Measurements from ENCODE around the gene ARSB. TPM values are rescaled to one million over a fixed set of nuclear protein-coding genes. Genes with fewer than 3 reads are reported as not detected.

ARSB gene
- total and polyA plus RNA-seq, 9 of the 15 experiments (the other 6 are each of a cell fraction or from before 2014, with no cell fraction given): 0.52 to 4.6 (median 2.4) TPM

DNA sequence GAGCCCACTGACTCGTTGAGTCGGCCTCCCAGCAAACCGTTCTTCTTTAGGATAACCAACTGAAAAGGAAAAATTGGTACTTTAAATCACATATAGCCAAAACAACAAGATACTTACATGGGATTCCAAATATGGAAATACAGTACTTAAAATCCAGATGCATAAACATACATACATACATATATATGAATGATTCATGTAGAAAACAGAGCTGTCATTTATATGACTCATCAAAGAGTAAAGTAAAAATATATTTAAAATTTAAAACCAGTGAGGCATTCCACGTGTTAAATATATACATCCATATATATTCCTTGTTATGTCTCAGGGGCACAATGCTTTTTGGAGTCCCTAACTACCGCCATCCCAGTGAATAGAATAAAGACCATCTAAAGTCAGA lies 47.7 kb upstream of the ARSB start:
- Histone ChIP-seq H3K9me1 (ENCODE audit: control insufficient read depth, insufficient read depth, low read length) (no peaks in the 10 kb centered on the region), H3K79me2 (ENCODE audit: control insufficient read depth, insufficient read depth, low read length) (no peaks in the 10 kb centered on the region), H2AFZ (ENCODE audit: low read depth, low read length) (no peak overlapping the region), H3K9me3 (replicated peaks; ENCODE audit: control insufficient read depth, insufficient read depth, low read depth, low read length) (no peaks in the 10 kb centered on the region), H3K9ac (ENCODE audit: insufficient read depth in 1 of 2, low read depth in 2 of 2, low read length in 2 of 2) (no peak overlapping the region), H3K4me3 (no peak overlapping the region), H3K36me3 (ENCODE audit: control insufficient read depth, insufficient read depth, low read length) (no peaks in the 10 kb centered on the region), H3K4me2 (ENCODE audit: insufficient read depth, low read length) (no peak overlapping the region), H4K20me1 (replicated peaks; ENCODE audit: control insufficient read depth, insufficient read depth, low read length) (no peaks in the 10 kb centered on the region), H3K27me3 (ENCODE audit: control insufficient read depth in 2 of 2, insufficient read depth in 2 of 2, low read length in 2 of 2) (peaks cover 15 to 20% of the 10 kb centered on the region in 2 experiments; a peak in 4 of 5 replicates), H3K27ac (ENCODE audit: extremely low read depth, low read depth, low read length) (no peak overlapping the region), H3K4me1 (replicated peaks in 1 of 2; ENCODE audit: control insufficient read depth in 2 of 2, insufficient read depth in 2 of 2, low read length in 2 of 2) (no peaks in the 10 kb centered on the region)
- intact Hi-C loops (cut with micrococcal nuclease): no loop called here
- in situ Hi-C loops (cut with MboI): loop anchor here (25.0 kb wide), 1 partner anchor 830 kb away; no protein-coding TSS in a partner anchor
- FAIRE-seq (no peak), ATAC-seq (no peak), DNase-seq (ENCODE audit: extremely low read depth in 1 of 4, low spot score in 3 of 4) (no peak)
- WGBS (ENCODE audit: insufficient coverage, low coverage, missing lambda C conversion rate): 5% methylated on average over 5 of the region's 5 CpGs
- TF ChIP-seq, protein P1, sequence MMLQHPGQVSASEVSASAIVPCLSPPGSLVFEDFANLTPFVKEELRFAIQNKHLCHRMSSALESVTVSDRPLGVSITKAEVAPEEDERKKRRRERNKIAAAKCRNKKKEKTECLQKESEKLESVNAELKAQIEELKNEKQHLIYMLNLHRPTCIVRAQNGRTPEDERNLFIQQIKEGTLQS (IDR thresholded peaks at IDR 0.05): 0 out of 2 replicates have a peak, but pooled peaks have one; percentile 14
- TF ChIP-seq, protein P1 (CRISPR knock-in tag; conservative IDR thresholded peaks at IDR 0.05): no peak
- no peak for TF ChIP-seq NR2C1 (IDR thresholded peaks at IDR 0.05)
- TF ChIP-seq NR2C1 (tag; IDR thresholded peaks at IDR 0.05): no peak
- CTCF ChIA-PET (ENCODE audit: low intra/inter-chr PET ratio): no interaction called here
- POLR2A ChIA-PET: no interaction called here
- BruUV-seq (replicated peaks): no TSS peak

DNA sequence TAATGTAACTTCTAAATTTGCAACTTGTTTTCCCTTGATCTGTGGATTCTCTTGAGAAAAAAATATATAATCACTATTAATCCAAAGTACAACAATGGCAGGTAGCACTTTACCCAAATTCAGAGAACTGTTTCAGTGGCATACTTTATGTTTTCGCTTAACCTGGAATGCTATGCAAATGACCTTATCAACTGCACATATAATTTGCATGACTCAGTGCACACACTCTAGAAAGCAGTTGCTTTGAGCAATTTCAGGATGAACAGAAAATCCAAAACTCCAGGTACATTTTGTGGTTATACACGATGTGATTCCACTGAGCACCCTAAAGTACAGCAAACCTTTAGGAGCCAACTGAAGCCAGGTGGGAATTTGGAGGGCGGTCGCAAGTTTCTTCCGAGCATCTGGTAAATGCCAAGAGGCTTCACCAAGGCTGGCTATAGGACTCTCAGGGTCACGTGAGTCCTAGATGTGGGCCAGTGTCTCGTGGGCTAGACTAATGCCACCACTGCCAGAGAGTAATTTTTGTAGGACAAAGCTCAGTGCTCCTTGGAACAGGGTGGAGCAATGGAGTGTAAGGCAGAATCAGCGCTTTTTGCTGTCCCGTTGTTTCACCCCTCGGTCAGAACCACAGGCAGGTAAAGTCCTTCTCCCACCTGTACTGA lies 47.1 kb upstream of the ARSB start:
- WGBS (ENCODE audit: insufficient coverage, low coverage, missing lambda C conversion rate): 0% methylated on average over 10 of the region's 10 CpGs
- FAIRE-seq: no peak
- in situ Hi-C loops (cut with MboI): loop anchor here (25.0 kb wide), 1 partner anchor 830 kb away; no protein-coding TSS in a partner anchor

More for the DNA sequence above, 47.1 kb upstream of the ARSB start:
- ChIA-PET CTCF (ENCODE audit: low intra/inter-chr PET ratio) (interaction anchor here (0.7 kb wide), 1 partner anchor 433 kb away, joined by 3 read pairs; no protein-coding TSS in a partner anchor), POLR2A (no interaction called here)
- no TSS peak for BruUV-seq (replicated peaks)
- no peak overlapping the region for H3K4me2 ChIP-seq (ENCODE audit: insufficient read depth, low read length)
- no peak overlapping the region for H2AFZ ChIP-seq (ENCODE audit: low read depth, low read length)
- no peaks in the 10 kb centered on the region for H3K9me3 ChIP-seq (replicated peaks; ENCODE audit: control insufficient read depth, insufficient read depth, low read depth, low read length)
- no peak overlapping the region for H3K4me3 ChIP-seq
- no peak overlapping the region for H3K9ac ChIP-seq (ENCODE audit: insufficient read depth in 1 of 2, low read depth in 2 of 2, low read length in 2 of 2)
- no peaks in the 10 kb centered on the region for H3K9me1 ChIP-seq (ENCODE audit: control insufficient read depth, insufficient read depth, low read length)
- peaks cover 18 to 20% of the 10 kb centered on the region in 2 experiments; a peak in 4 of 5 replicates for H3K27me3 ChIP-seq (ENCODE audit: control insufficient read depth in 2 of 2, insufficient read depth in 2 of 2, low read length in 2 of 2)
- ATAC-seq (no peak), DNase-seq (ENCODE audit: extremely low read depth in 1 of 4, low spot score in 3 of 4) (no peak)
- H3K4me1 ChIP-seq (replicated peaks in 1 of 2; ENCODE audit: control insufficient read depth in 2 of 2, insufficient read depth in 2 of 2, low read length in 2 of 2): no peaks in the 10 kb centered on the region
- H4K20me1 ChIP-seq (replicated peaks; ENCODE audit: control insufficient read depth, insufficient read depth, low read length): no peaks in the 10 kb centered on the region
- TF ChIP-seq TFE3 (CRISPR knock-in tag; IDR thresholded peaks at IDR 0.05) (peak; percentile 25), POLR3A (IDR thresholded peaks at IDR 0.05; ENCODE audit: borderline replicate concordance, extremely low read depth, insufficient read depth, insufficient read length) (no peak), BHLHE40 (IDR thresholded peaks at IDR 0.05; ENCODE audit: low read length) (0 out of 2 replicates have a peak, but pooled peaks have one; percentile 34), USF1 (CRISPR knock-in tag; IDR thresholded peaks at IDR 0.05) (0 out of 2 replicates have a peak, but pooled peaks have one; percentile 16)
- intact Hi-C loops (cut with micrococcal nuclease): no loop called here
- no peak overlapping the region for H3K27ac ChIP-seq (ENCODE audit: extremely low read depth, low read depth, low read length)
- H3K36me3 ChIP-seq (ENCODE audit: control insufficient read depth, insufficient read depth, low read length): no peaks in the 10 kb centered on the region
- no peaks in the 10 kb centered on the region for H3K79me2 ChIP-seq (ENCODE audit: control insufficient read depth, insufficient read depth, low read length)

Data from K562 (cell line).